HG03064 (cell line): ENCODE results near the gene ATG9A.

Experiments used
- ATAC-seq: cut with Tn5 transposase; IDR thresholded peaks from one replicate; pipeline ENCODE4 v1.9.1; 2021; ENCODE audit warnings: low read depth; ENCODE audit not compliant: unreplicated experiment

The ATG9A gene

DNA sequence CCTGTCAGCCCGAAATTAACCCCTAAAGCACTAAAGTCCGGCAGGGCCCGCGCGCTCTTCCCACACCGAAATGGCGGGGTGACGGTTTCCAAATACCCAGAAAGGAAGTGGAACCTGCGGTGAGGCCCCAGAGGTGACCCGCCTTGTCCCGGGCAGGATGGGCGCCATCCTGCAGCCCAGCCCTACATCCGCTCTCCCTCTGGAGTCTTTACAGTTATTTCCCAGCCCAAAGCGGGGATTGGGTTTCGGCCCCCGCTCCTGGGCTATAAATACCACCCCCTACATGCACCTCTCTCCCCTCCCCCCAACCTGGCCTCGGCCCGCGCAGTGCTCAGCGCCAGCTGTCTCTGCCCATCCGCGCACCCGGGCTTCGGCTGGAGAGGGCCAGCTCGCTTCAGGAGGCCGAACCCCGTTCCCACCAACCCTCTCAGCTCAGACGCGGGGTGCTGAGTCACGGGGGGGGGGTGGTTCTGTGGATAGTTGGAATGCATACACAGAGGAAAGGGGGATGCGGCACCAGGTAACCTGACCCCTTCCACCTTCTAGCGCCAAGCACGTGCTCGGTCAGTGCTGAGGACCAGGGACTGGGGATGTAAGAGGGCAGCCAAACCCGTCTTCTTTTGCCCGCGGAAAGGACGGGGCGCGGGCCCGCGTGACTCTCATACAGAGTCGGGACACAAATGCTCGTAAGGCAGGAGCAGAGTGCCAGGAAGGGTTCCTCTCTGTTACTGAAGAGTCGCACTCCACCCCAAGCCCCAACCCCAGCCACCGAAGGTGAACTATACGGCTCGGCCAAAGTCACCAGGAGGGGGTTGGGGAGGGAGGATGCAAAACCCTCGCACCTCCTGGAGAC lies 23.7 kb upstream of the ATG9A start, which contains the start of gene TUBA4B:
Gene TUBA4B (plus strand): TSS at position 344 of the 853 bp plus-strand sequence. CDS start 165 bp downstream, at position 509.
- ATAC-seq, result peak; percentile 11

DNA sequence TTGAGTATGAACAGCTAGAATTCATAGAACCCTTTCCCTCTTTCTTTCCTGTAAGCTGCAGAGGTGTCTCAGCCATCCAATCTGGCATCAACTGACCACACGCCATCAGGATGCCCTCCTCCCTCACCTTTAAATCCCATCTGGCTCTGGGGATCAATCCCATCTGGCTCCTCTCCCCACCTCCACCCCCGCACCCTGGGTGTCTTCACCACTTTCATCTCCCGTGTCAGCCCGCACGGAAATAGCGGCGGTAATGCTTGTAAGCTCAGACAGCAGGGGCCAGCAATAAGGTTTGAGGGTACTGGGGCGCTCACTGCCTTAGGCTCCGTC lies 23.1 kb upstream of the ATG9A start:
- no peak for ATAC-seq

DNA sequence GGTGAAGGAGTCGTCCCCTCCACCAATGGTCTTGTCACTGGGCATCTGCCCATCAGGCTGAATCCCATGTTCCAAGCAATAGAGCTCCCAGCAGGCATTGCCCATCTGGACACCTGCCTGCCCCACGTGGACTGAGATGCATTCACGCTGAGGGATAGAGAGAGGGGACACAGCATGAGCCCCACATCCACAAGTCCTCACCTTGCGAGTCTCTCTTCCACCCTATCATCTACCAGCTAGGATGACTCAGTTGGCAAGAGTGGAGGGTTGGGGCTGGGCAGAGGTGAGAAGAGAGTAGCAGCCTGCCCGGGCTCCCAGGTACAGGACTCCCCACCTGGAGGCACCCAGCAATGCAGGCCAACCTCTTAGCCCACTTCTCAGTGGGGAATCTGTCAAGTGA lies 22.6 kb upstream of the ATG9A start:
- no peak for ATAC-seq

DNA sequence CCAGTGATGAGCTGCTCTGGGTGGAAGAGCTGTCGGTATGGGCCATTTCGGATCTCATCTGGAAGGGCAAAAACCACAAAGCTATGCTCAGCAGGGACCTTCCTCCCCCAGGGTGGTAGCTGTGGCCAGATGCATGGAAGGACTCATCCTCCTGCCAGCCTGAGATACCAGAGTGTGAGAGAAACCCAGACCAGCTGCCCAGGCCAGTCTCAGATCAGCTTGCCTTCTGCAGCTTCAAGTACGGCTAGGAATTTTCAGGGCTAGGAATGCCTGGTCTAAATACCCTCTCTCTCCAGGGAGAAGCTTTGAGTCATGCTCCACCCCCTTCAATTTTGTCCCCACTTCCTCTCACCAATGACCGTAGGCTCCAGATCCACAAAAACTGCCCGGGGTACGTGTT lies 22.2 kb upstream of the ATG9A start:
- ATAC-seq, result no peak

DNA sequence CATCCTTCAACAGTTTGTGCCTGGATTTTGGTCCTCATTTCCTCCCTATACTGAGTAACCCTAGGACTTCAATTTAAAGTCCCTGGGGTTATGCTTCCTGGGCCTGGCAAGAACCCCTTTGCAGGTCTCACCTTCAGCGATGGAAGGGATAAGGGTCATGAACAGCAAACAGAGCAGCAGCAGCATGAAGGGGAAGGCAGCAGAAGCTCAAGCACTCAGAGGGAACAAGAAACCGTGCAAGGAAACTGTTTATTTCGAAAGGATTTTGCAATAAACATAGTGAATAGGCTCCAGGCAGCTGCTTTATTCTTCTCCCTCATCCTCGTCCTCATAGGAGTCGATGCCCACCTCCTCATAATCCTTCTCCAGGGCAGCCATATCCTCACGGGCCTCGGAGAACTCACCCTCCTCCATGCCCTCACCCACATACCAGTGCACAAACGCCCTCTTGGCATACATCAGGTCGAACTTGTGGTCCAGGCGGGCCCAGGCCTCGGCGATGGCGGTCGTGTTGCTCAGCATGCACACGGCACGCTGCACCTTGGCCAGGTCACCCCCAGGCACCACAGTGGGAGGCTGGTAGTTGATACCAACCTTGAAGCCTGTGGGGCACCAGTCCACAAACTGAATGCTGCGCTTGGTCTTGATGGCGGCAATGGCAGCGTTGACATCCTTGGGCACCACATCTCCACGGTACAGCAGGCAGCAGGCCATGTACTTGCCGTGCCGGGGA lies 20.8 kb upstream of the ATG9A start:
- ATAC-seq, result no peak

DNA sequence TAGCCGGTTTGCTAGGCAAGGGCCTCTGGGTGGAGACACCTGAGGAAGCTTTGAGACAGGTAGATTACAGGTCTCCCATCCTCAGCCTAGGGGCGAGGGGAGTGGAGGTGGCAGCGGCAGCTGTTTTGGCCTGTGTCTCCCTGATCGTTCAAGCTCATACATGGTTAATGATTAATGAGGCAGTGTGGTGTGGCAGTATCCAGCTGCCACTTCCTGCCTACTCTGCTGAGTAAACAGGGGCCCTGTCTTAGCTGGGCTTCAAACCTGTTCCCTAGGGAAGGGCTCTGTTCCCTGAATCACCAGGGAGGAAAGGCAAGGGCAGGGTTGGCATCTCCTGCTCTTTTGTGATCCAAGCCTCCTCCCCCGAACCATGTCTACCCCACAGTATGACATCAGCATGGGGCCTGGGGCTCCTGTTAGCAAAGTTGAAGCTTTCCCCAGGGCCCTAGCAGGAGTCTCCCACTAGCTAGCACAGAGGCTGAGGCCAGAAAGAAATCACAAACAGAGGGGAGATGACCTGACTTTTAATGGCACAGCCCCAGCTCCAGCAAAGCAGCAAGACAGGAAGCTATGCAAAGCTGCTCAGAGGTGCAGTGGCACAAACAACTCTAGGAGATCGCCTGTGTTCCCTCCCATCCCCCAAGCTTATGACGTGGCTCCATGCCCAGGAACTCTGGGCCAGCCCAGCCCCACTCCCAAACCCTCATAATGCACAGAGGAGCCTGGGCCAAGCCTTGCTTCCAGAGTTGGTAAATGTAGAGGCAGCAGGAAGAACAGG lies 20.0 kb upstream of the ATG9A start:
- peak; percentile 49 for ATAC-seq

DNA sequence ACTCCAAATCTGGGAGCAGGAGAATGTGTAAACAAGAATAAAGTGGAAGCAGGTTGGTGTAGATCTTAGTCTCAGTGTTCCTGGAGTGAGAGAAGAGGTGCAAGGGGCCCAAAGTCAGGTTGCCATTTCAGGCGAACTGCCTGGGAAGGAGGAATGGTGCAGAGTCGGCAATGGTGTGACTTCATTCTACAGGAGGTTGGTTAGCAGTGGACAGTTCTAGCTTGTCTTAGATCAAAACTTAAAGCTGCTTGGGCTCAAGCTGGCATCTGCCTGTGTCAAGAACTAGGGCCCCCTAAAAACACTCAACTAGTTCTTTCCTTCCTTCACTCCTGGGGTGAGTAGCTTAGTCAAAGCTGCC lies 19.4 kb upstream of the ATG9A start:
- ATAC-seq, result no peak

DNA sequence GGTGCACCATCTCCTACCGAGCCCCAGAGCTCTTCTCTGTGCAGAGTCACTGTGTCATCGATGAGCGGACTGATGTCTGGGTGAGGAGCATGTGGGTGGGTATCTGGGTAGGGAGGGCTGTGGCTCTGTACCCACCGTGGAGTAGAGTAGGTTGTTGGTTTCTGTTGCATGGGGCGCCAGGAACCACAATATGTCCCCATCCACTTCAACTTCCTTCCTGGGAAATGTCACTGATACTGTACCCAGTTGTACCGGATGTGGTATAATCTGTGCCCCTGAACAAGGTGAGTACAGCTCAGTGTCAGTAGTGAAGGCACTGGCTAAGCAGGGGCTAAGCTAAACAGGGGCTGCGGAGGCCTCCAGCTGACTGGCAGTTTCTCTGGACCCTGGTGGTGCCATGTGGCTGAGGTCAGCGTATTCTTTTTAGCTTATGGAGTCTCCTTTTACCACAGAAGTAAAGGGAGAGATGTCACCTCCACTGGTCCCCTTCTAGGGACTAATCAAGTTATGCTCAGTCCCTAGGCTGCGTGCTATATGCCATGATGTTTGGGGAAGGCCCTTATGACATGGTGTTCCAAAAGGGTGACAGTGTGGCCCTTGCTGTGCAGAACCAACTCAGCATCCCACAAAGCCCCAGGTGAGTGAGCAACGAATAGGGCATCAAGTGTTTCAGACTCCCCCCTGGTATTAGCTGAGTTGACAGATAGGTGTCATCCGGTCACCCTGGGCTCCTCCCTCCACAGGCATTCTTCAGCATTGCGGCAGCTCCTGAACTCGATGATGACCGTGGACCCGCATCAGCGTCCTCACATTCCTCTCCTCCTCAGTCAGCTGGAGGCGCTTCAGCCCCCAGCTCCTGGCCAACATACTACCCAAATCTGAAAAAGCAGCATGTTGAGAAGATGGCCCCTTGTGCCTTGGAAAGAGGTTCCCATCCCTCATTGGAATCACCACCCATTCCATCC lies 18.5 kb upstream of the ATG9A start:
- no peak for ATAC-seq

DNA sequence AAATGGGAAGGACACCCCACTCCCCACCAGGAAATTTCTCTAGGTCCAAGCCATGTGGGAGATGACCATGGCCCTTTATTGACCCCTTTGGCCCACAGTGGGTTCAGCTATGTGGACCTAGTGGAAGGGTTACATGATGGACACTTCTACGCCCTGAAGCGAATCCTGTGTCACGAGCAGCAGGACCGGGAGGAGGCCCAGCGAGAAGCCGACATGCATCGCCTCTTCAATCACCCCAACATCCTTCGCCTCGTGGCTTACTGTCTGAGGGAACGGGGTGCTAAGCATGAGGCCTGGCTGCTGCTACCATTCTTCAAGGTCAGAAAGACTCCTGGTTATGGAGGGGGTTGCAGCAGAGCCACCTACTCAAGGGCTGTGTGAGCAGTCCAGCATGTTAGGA lies 17.1 kb upstream of the ATG9A start:
- ATAC-seq, result no peak

DNA sequence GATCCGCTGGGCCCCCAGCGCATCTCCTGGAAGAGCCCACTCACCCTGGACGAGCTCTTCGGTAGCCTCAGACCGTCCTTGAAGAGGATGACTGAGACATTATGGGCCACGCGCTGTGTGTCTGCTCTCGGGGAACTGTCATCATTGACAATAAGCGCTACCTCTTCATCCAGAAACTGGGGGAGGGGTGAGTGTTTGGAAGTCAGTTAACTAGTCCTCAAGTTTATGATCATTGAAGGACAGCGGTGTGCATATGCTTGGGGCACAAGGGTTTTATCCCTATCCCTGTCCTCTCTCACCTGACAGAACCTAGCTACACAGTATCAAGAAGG lies 16.4 kb upstream of the ATG9A start:
- ATAC-seq, result no peak

DNA sequence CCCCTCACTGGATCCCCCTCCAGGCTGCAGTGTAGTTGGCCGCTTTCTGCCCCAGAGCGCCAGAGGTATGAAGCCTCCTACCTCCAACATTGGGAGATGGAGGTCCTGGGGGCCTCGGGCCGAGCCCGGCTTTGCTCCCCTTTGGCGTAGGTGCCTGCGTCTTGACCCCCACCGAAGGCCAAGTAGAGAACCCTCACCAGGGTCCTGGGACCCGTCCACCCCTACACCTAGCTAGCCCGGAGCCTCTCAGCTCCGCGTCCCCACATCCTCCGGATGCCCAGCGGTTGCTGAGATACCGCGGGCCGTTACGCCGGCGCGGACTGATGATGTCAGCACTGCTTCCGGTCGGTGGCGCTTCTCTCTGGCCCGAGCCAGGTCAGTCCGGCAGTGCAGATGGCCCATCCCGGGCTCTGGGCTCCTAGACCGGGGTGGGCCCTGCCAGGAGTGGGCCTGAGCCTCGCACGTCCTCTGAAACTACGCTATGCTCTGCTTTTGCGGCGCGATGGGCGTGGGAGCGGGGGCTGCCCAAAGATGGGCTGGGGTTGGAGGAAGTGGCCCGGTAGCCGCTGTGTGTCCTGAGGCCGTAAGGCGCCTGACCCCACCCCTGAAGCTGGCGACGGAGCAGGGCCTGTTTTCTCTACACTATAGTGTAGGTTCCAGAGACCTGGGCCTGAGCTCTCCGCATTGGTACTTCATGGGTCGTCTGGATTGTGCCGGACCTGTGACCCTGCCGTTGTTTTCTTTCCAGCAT lies 15.9 kb upstream of the ATG9A start, which contains the start of the genes GLB1L and STK16:
Gene GLB1L (minus strand): TSS at position 297 of the 751 bp plus-strand sequence. CDS start 1,871 bp downstream, outside the sequence.
Gene STK16 (plus strand): TSS at position 332 of the 751 bp plus-strand sequence. CDS start 521 bp downstream, outside the sequence.
- ATAC-seq, result peak; percentile 54

DNA sequence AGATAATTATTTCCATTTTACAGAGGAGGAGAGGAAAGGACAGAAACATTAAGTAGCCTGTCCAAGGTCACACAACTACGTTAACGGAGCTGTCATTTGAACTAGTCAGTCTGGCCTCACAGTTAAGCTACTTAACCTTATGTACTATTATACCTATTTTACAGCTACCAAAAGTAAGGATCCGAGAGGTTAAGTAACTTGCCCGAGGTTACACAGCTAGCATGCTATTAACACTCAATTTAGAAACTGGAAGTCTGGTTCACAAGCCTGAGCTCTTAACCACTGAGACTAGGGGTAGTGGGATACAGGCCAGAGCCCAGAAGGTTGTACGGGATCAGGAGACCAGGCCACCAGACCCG lies 15.3 kb upstream of the ATG9A start:
- ATAC-seq, result no peak

DNA sequence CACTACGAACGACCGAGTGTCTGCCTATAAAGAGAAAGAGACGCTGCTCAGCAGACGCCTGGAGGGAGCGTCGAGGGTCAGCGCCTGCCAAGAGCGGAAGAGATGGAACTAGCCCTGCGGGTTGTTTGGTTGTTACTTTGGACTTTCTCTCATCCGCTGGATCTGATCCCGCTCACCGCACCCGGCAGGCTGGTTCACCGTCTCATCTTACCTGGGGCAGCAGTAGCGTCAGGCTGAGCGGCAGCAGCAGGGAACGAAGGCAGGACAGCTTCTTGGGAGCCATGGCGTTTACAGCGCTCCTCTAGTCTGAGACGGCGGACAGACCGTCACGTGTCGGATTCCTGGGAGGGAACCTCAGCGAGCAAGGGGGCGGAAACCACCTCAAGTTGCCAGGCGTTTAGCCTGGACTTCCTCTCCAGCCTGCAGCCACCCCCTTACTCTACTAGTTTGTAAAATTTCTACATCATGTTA lies 13.9 kb upstream of the ATG9A start:
- no peak for ATAC-seq

DNA sequence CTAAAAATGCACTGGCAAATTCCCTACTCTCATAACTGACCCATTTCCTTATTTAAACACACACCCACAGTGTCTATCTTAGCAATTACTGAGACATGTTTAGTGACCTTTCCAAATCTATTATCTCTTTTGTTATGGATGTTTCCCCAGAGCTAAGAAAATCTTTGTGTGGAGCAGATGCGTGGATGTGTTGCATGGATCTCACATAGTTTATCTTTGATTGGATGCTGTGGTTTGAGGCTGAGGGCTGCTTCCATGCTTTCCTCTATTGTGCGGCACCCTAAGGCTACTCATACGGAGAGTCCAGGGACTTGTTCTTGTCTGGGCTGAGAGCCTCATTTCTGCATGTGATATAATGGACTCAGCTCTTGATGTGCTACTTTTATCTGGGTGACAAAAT lies 4.9 kb upstream of the ATG9A start:
- no peak for ATAC-seq

DNA sequence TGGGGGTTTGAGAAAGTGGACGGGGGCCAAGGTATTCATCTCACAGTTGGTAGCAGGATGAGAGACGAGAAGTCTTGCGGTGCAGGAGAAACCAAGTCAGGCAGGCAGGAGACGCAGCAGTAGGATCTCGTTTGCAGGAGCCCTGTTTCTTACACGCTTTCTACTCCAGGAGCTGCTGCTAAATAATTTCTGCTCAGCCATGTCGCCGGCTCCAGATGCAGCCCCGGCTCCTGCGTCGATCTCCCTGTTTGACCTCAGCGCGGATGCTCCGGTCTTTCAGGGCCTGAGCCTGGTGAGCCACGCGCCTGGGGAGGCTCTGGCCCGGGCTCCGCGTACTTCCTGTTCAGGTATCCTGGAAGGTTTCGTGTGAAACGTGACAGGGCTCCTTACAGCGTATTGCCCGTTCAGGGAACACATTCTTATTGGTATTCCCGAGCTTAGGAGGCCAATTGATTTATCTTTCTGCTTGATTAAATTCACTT lies 664 bp upstream of the ATG9A start:
- no peak for ATAC-seq

DNA sequence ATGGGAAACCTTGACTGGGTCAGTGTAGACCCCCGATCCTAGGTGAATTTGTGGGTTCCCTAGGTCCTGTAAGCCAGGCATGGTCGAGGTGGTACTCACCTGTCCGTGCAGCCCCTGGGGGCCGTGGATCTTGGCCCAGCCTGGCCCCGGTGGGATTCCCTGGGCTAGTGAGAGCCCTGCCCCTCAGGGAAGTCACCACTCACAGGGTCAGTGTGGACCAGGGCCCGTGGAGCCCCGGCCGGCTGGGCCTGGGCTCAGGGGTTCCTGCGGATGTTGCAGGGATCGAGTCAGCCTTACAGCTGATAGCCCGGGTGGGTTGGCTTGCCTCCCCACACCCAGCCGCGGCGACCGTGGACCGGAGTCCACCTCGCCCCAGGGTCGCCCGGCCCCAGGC lies 528 bp downstream of the ATG9A start:
- no peak for ATAC-seq

DNA sequence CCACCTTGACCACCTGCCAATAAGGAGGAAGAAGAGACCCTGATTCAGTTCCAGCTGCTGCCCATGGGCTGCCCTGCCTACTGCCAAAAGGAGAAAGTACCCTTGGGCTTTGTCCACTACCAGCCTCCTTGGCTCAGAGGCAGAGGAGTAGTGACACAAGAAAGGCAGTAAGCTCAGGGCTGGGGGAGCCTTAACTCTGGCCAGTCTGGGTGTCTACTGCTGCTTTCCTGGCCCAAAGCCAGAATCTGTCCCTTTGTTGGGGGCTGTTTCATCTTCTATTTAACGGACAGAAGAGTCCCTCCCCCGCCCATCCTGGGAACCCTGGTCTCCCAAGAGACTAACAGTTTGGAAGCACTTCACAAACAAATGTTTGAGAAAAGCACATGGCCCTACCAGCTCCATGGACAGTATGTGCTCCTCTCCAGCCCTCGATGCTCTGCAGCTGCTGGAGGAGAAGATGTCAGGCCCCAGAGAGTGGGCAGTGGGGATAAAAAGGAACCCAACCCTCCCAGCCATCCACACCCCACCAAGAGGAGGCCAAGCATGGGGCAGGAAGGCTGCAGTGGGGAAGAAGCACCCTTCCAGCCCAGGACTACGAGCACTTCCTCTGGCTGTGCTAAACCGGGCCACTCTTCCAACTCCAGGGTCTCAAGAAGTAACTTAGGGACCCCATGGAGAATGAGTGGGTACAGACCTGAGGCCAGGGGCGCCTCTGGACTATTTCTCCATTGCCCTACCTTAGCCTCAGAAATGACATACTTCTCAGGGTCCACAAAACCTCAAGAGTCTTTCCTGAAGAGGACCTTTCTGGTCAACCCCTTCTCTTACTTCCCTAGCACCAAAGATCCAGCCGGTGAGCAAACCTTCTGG lies 1.2 kb downstream of the ATG9A start:
- no peak for ATAC-seq

DNA sequence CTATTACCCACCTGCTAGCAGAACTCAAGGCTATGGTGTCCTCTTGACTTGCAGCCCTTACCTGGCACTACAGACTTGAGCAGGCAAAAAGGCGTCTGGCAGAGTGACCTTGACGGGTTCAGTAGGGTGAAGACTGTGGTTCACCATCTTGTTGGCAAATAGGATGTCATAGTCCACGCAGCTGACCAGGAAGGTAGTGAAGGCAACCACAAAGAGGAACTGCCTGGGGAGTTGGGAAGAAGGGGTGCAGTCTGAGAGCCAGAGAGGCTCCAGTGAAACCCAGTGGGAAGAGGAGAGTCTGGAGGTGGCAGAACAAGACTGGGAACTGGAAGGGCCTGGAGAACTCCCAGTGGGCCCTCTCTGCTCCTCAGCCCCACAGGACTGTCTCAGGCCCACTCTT lies 4.1 kb downstream of the ATG9A start:
- ATAC-seq, result no peak
